ENCODE data around the gene C1QTNF3. TPM values are rescaled to one million over a fixed set of nuclear protein-coding genes. Genes with fewer than 3 reads are reported as not detected.

Gene C1QTNF3
- total RNA-seq, 2 donors from 2014 or later: 4.3 to 8.5 TPM

DNA sequence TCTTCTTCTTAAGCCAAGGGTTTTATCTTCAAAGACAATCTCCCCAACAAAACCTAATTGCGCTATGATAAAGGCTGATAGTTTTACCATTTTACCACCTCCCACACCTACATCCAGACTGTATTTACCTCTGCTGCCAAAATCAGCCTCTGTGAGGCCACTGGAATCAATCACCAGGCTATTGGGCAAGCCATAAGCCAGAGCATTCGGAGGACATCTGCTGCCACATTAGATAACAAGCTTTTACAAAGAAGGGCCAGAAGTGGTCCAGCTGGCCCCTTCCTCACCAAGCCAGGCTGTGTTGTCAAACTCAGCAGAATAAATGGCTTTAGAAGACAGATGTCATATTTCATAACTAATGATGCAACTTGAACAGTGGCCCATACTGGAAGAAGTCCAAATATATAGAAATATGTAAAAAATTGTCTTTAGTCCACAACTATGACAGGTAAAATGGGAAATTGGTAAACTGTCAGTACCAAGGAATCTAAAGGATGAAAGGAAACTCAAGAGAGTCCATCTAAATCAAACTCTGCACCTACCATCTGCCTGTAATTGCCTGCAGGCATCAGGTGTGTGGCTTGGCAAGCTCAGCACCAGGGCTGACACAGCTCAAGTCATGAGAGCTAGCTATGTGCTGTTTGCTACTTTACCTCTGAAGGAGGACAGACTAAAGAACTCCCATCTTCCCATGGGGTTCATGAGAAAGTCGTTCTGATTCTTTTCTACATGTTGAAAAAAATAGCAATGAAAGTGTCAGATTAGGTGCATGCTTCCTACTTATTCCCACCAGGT is 74.6 kb downstream of the C1QTNF3 start:
- no peaks in the 10 kb centered on the region for H3K9me3 ChIP-seq (ENCODE audit: control insufficient read depth, low read length, poor library complexity, severe bottlenecking)
- ATAC-seq: no peak
- Mint-ChIP-seq H3K27ac (no peak overlapping the region), H3K36me3 (ENCODE audit: low read depth) (no peaks in the 10 kb centered on the region), H3K4me3 (no peak overlapping the region), H3K4me1 (peaks cover 5% of the 10 kb centered on the region), H3K27me3 (peaks cover 1% of the 10 kb centered on the region)
- DNase-seq: no peak

Other genes starting within 250 kb of the C1QTNF3 start
- not detected for gene ADAMTS12, start 151.2 kb downstream of the C1QTNF3 start, total RNA-seq
- gene RXFP3, start 106.8 kb downstream of the C1QTNF3 start, total RNA-seq: not detected
- not detected for gene SLC45A2, start 58.5 kb downstream of the C1QTNF3 start, total RNA-seq
- gene AMACR, start 35.2 kb downstream of the C1QTNF3 start, total RNA-seq: 1 to 10 TPM; 2.0 to 3.0 TPM

All from T-helper 17 cell (primary cell).